Measurements from ENCODE around the gene LCTL. TPM values are rescaled to one million over a fixed set of nuclear protein-coding genes. Genes with fewer than 3 reads are reported as not detected.
A peak's percentile ranks its signal among the peaks of the same experiment; 100 is the strongest.
"Not testable (repeated sequence)": the region's sequence is repeated elsewhere in the genome, so short reads cannot be mapped to it uniquely, and the experiment has no call there.

The LCTL gene
- total RNA-seq, 1 donor from 2014 or later, result not detected

DNA sequence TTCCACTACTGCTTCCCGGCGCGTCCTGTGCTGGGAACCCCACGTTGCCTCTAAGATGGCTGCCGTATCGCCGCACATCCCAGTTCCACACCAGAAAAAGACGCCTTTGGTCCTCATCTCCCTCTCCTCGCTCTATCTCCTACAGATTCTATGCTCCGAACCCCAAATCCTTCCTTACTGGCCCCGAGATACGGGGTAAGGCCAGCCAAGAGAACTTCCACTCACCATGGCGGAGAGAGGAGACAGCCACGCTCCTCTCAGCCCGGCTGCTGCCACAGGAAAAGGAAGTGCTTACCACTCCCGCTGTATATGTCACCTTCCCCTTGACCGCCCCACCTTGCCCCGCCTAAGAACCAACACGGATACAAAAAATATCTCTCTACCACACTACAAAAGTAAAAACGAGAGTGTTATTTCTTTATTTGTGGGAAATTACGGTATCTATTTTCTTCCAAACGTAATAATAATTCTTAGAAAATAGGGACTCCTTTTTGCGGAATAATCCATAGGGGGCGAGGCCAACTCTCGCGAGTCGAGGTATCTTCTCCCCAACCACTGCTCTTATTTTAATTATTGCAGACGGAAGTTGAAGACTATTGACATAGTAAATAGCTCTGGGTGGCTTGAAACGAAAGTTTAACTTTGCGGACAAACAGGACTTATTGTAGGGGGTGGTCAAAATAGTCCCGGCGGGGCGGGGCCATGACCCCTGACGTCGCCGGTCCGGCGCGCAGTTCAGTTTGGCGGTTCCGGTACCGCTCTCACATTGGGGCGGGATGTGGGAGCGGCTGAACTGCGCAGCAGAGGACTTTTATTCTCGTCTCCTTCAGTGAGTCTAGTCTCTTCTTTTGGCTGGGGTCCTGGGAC lies 61.0 kb downstream of the LCTL start, which contains the start of the genes RPL4 and ZWILCH:
Gene RPL4, minus strand, starts transcription at position 293 of the 867 bp plus-strand sequence. Its CDS starts 65 bp downstream, at position 228.
Gene ZWILCH, plus strand, starts transcription at position 764 of the 867 bp plus-strand sequence. Its CDS starts 13 bp downstream, at position 777.
- Mint-ChIP-seq H3K4me3 (ENCODE audit: unreplicated experiment) (peak within 1 kb of the TSS; percentile 100), H3K27ac (ENCODE audit: unreplicated experiment) (peak within 1 kb of the TSS; percentile 97), H3K36me3 (ENCODE audit: unreplicated experiment) (no peaks in the 10 kb centered on the region), H3K27me3 (ENCODE audit: unreplicated experiment) (peaks cover 2% of the 10 kb centered on the region), H3K9me3 (ENCODE audit: unreplicated experiment) (peaks cover 4% of the 10 kb centered on the region), H3K4me1 (ENCODE audit: low read depth, unreplicated experiment) (peaks cover 13% of the 10 kb centered on the region)
- TF ChIP-seq, protein P1, sequence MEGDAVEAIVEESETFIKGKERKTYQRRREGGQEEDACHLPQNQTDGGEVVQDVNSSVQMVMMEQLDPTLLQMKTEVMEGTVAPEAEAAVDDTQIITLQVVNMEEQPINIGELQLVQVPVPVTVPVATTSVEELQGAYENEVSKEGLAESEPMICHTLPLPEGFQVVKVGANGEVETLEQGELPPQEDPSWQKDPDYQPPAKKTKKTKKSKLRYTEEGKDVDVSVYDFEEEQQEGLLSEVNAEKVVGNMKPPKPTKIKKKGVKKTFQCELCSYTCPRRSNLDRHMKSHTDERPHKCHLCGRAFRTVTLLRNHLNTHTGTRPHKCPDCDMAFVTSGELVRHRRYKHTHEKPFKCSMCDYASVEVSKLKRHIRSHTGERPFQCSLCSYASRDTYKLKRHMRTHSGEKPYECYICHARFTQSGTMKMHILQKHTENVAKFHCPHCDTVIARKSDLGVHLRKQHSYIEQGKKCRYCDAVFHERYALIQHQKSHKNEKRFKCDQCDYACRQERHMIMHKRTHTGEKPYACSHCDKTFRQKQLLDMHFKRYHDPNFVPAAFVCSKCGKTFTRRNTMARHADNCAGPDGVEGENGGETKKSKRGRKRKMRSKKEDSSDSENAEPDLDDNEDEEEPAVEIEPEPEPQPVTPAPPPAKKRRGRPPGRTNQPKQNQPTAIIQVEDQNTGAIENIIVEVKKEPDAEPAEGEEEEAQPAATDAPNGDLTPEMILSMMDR (IDR thresholded peaks at IDR 0.05; ENCODE audit: partially characterized antibody, unreplicated experiment), result no peak
- peak; percentile 64 for DNase-seq

DNA sequence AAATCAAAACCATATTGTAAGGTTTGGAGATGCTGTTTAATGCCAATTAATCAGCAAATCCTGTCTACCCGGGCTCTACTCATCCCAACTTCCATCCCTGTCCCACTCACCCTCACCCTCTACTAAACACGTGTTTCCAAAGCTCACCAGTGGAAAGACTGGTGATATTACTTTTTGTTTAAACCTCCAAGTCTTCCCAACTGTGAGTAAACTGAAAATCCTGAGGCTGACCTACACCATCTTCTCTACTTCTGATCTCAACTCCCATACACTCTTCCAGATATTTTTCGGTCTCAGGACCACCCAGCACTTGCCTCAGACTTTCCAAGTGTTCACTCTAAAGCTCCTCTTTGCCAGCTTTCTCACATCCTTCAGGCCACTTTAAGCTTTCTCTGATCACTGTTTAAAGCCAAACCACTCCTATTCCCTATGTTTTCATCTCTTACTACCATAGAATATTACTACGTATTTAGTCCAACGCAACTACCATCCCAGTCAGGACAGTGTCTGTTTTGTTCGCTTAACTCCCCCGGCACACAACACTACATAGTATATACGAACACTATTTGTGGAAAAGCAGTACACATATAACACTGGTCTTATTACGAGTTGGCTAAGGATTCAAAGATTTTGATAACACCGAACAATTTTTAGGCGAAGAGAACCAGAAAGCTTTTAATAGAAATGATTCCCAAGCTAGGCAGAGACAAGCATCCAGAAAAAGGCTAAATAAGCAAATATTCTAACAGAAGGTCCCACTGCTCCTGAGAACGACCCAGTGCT lies 61.8 kb downstream of the LCTL start:
- TF ChIP-seq, protein P1 (IDR thresholded peaks at IDR 0.05; ENCODE audit: partially characterized antibody, unreplicated experiment), result no peak
- DNase-seq, result no peak
- peak overlapping the region; percentile 97 for H3K27ac Mint-ChIP-seq (ENCODE audit: unreplicated experiment)
- H3K9me3 Mint-ChIP-seq (ENCODE audit: unreplicated experiment), result peaks cover 4% of the 10 kb centered on the region
- H3K36me3 Mint-ChIP-seq (ENCODE audit: unreplicated experiment), result no peaks in the 10 kb centered on the region
- peaks cover 2% of the 10 kb centered on the region for H3K27me3 Mint-ChIP-seq (ENCODE audit: unreplicated experiment)
- H3K4me1 Mint-ChIP-seq (ENCODE audit: low read depth, unreplicated experiment), result peaks cover 13% of the 10 kb centered on the region
- peak overlapping the region; percentile 100 for H3K4me3 Mint-ChIP-seq (ENCODE audit: unreplicated experiment)

DNA sequence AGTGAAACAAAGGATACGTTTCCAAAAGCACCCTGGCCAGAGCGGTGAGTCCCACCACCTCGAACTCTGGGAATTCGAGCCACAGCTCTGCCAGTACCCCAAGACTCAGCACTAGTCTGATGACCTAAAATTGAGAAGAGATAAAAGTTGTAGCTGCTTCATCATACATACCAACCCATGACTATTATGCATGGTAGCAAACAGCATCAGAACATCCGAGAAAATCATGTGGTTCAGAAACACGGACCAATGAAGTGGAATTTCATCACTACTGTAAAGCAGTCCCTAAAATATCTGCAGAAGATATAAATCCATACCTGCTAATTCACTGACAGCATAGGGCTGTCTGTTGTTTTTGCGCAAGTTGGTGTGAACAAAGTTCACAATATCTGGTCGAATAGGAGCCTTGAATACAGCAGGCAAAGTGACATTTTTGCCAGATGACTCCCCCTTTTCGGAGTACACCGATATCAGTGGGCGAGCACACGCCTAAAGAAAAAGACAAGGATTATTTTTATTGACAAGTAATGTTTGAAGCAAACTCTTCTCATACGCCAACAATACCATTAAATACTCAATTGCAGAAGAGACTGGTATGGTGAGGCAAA lies 62.7 kb downstream of the LCTL start:
- H3K27me3 Mint-ChIP-seq (ENCODE audit: unreplicated experiment); H3K36me3 Mint-ChIP-seq (ENCODE audit: unreplicated experiment): not testable (repeated sequence)
- peaks cover 13% of the 10 kb centered on the region for H3K4me1 Mint-ChIP-seq (ENCODE audit: low read depth, unreplicated experiment)

DNA sequence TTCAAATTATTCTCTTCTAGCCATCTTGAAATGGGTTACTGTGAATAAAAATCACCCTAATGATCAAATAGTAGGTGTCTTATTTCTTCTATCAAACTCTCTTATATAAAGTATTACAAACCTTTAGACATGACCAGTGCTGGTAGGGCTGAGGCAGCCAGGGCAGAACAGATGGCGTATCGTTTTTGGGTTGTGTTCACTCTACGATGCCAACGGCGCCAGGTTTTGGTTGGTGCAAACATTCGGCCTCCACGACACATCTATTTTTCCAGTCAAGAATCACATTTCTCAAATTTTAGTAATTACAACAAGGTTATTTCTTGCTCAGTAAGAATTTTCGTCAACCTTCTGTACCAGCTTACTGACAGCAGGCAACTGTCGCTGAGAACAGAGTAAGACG lies 63.3 kb downstream of the LCTL start:
- Mint-ChIP-seq H3K4me3 (ENCODE audit: unreplicated experiment) (peak overlapping the region; percentile 100), H3K9me3 (ENCODE audit: unreplicated experiment) (peaks cover 4% of the 10 kb centered on the region), H3K27ac (ENCODE audit: unreplicated experiment) (peak overlapping the region; percentile 57), H3K36me3 (ENCODE audit: unreplicated experiment) (no peaks in the 10 kb centered on the region), H3K4me1 (ENCODE audit: low read depth, unreplicated experiment) (peaks cover 13% of the 10 kb centered on the region), H3K27me3 (ENCODE audit: unreplicated experiment) (peaks cover 2% of the 10 kb centered on the region)
- TF ChIP-seq, protein P1 (IDR thresholded peaks at IDR 0.05; ENCODE audit: partially characterized antibody, unreplicated experiment), result no peak
- no peak for DNase-seq

More for the DNA sequence above, 62.7 kb downstream of the LCTL start:
- H3K9me3 Mint-ChIP-seq (ENCODE audit: unreplicated experiment); DNase-seq: not testable (repeated sequence)
- H3K27ac Mint-ChIP-seq (ENCODE audit: unreplicated experiment), result peak overlapping the region; percentile 57
- peak overlapping the region; percentile 100 for H3K4me3 Mint-ChIP-seq (ENCODE audit: unreplicated experiment)

DNA sequence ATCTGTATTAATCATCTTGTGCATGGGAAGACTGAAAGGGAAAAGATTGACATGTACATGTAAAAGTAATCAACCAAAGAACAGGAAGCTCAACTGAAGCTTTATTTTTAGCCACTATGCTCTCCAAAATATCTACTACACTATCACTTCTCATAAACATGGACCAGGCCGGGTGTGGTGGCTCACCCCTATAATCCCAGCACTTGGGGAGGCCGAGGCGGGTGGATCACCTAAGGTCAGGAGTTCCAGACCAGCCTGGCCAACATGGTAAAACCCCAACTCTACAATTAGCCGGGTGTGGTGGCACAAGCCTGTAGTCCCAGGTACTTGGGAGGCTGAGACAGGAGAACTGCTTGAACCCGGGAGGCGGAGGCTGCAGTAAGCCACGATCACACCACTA lies 65.5 kb downstream of the LCTL start:
- H3K27ac Mint-ChIP-seq (ENCODE audit: unreplicated experiment); H3K9me3 Mint-ChIP-seq (ENCODE audit: unreplicated experiment); H3K4me3 Mint-ChIP-seq (ENCODE audit: unreplicated experiment); DNase-seq; H3K36me3 Mint-ChIP-seq (ENCODE audit: unreplicated experiment); H3K27me3 Mint-ChIP-seq (ENCODE audit: unreplicated experiment): not testable (repeated sequence)
- H3K4me1 Mint-ChIP-seq (ENCODE audit: low read depth, unreplicated experiment), result peaks cover 13% of the 10 kb centered on the region

Measured in glutamatergic neuron (in vitro differentiated cells).